ENCODE results near the gene UBXN2A.

DNA sequence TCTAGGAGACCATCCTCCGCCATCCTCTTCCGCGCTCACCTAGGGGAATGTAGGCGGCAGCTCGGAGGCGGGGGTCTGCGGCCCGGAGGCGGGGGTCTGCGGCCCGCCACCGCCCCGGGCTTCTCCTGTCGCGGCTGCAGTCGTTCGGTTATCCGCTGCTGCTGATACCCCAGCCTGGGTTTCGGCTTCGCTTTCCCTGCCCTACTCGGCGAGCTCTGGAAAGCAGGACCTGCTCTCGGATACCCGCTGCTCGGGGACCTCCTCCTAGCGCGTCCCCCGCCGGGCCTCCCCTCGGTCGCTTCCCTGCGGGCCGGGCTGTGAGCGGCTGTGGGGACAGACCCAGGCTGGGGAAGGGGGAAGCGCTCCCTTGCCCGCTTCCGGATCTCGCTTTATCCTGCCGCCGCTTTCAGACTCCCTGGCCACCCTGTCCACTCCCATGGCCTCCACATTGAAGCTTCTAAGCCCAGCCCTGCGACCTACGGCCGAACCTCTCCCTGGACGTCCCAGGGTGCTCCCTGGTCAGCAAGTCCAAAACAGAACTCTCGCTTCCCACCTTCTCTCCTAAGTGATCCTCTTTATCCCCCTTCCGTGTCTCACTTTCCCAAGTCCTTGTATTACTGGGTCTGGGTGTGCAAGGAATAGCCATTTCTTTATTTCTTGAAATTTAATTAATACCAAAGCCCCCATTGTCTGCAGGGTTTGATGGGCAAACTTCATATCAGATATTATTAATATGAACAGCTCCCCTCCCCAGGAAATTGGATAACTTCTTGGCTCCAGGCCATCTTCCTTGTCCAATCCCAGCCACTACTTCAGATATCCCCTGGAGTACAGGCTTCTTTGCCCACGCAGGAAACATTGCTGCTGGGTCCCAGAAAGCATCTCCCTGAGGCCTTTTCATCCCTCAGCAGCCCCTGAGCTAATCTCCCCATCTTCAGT is 110.0 kb downstream of the UBXN2A start:
- no peak for TF ChIP-seq POLR2AphosphoS5 (IDR thresholded peaks at IDR 0.05; ENCODE audit: low read depth)
- TF ChIP-seq, protein P1, sequence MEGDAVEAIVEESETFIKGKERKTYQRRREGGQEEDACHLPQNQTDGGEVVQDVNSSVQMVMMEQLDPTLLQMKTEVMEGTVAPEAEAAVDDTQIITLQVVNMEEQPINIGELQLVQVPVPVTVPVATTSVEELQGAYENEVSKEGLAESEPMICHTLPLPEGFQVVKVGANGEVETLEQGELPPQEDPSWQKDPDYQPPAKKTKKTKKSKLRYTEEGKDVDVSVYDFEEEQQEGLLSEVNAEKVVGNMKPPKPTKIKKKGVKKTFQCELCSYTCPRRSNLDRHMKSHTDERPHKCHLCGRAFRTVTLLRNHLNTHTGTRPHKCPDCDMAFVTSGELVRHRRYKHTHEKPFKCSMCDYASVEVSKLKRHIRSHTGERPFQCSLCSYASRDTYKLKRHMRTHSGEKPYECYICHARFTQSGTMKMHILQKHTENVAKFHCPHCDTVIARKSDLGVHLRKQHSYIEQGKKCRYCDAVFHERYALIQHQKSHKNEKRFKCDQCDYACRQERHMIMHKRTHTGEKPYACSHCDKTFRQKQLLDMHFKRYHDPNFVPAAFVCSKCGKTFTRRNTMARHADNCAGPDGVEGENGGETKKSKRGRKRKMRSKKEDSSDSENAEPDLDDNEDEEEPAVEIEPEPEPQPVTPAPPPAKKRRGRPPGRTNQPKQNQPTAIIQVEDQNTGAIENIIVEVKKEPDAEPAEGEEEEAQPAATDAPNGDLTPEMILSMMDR (IDR thresholded peaks at IDR 0.05; ENCODE audit: insufficient read depth, low read length) = no peak
